ENCODE results near the gene TSPAN3.

The TSPAN3 gene

GRCh38 chr15:77057685-77058084 is 13.2 kb downstream of the TSPAN3 start:
- in situ Hi-C loops (cut with MboI; ENCODE audit: low sequenced_read_pairs) = no loop called here

DNA sequence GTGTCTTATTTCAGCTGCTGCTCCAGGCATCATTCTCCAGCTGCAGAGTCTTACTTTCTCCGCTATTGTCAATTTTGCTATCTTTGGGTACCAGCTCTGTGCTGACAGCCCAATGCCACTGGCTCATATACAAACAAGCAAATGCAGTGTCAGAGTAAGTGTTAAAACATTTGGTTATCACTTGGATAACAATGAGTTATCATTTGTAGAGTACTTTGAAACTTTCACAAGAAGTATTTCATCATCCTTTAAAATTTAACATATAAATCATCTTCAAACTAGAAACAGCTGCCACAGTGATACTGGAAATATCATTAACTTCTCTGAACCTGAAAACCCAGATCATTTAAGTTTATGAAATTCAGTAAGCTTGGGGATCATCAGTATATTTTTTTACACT is 13.8 kb downstream of the TSPAN3 start:
- in situ Hi-C loops (cut with MboI; ENCODE audit: low sequenced_read_pairs) = no loop called here

- in situ Hi-C loops (cut with MboI; ENCODE audit: low sequenced_read_pairs) = no loop called here
Measured at GRCh38 chr15:77053709-77054108, 17.2 kb downstream of the TSPAN3 start.

- in situ Hi-C loops (cut with MboI; ENCODE audit: low sequenced_read_pairs) = no loop called here
Measured at GRCh38 chr15:77052556-77052955, 18.4 kb downstream of the TSPAN3 start.

- in situ Hi-C loops (cut with MboI; ENCODE audit: low sequenced_read_pairs) = no loop called here
Measured at GRCh38 chr15:77048135-77048876, 22.6 kb downstream of the TSPAN3 start.

GRCh38 chr15:77046704-77047412 is 24.1 kb downstream of the TSPAN3 start:
- in situ Hi-C loops (cut with MboI; ENCODE audit: low sequenced_read_pairs) = no loop called here

DNA sequence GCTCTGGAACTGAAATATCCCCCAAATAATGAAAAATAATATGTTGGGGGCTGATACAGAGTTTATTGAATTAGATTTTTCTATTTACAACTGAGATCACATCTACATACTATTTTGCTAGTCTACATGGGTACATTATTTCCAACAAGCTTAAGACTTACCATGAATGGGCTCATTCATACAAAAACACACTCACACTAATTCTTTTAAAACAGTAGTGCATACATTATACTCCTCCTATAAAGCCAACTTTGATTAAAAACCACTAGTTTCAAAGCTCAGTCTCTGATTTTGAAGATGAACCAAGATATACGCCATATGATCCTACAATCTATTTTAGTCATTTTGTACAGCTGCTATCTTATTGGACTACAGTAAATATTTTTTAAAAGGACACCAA is 24.9 kb downstream of the TSPAN3 start:
- in situ Hi-C loops (cut with MboI; ENCODE audit: low sequenced_read_pairs) = no loop called here

- in situ Hi-C loops (cut with MboI; ENCODE audit: low sequenced_read_pairs) = no loop called here
Measured at GRCh38 chr15:77044228-77045042, 26.5 kb downstream of the TSPAN3 start.

- in situ Hi-C loops (cut with MboI; ENCODE audit: low sequenced_read_pairs) = no loop called here
Measured at GRCh38 chr15:77042955-77043920, 27.7 kb downstream of the TSPAN3 start.

- in situ Hi-C loops (cut with MboI; ENCODE audit: low sequenced_read_pairs) = no loop called here
Measured at GRCh38 chr15:77042245-77042919, 28.5 kb downstream of the TSPAN3 start.

DNA sequence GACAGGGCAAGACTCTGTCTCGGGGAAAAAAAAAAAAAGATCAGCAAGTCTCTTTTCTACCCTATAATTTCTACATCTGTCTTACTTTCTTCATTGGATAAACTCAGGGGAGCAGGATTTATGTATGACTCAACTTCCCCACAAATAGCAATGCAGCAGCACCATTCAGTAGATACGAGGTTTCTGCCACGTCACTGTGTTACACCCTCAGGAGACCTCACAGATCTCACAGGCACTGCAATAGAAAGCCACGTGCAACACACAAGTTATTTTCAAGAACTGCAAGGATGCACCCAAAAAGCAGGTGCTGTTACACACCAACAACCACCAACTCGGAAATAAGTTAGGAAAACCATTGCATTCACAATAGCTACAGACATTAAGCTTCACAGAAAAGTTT is 30.2 kb downstream of the TSPAN3 start:
- in situ Hi-C loops (cut with MboI; ENCODE audit: low sequenced_read_pairs) = no loop called here

DNA sequence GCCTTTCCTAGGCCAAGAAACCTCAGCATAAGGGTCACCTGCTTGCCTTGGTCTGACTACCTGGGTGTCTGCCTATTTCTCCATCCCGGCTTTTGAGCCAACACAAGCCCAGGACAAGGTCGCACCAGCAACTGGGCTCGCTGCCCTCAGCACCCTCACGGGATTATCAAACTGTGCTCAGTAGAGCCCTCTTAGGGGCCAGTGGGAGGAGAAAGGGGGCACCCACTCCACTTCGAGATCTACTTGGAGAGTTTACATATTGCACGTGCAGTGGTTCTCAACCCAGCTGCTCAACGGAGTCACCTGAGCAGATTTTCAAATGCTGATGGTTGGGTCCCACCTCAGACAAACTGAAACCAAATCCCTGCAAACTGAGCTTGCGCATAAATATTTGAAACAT is 31.1 kb downstream of the TSPAN3 start:
- in situ Hi-C loops (cut with MboI; ENCODE audit: low sequenced_read_pairs) = no loop called here

- in situ Hi-C loops (cut with MboI; ENCODE audit: low sequenced_read_pairs) = no loop called here
Measured at GRCh38 chr15:77039217-77039533, 31.7 kb downstream of the TSPAN3 start.

DNA sequence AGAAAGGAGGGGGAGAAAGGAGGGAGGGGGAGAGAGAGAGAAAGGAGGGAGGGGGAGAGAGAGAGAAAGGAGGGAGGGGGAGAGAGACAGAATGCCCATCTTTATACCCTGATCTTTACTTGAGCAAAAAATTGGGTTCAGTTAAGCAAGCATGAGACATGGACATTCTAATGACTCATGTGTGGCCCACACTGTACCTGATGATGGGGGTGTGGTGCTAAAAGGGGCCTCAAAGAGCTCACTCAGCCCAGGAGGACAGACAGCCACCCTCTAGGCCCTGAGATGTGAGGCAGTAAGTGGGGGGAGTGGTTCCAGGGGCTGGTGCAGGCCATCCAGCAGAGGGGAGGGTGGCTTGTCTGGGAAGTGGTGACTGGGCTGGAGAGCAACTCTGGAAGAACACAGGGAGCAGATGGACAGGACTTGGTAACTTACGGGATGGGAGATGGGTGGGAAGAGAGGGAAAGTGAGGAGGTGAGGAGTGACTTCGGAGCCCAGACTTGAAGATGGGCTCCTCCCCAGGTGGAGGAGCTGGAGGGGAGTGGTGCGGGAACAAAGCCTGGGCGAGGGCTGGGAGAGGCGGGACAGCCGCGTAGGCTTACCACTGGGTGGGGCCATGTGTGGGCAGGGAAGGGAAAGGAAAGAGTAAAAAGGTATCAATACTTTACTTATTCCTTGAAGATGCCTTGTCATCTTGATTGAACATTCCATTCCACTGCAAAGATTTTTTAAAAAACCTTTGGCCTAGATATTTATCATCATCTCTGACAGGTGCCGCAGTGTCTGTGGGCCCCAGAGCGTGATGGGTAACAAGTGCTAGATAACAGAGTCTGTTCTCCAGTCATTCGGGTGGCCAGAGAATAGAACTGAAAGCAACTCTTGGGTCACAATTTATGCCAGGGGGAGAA is 32.3 kb downstream of the TSPAN3 start:
- in situ Hi-C loops (cut with MboI; ENCODE audit: low sequenced_read_pairs) = no loop called here

- in situ Hi-C loops (cut with MboI; ENCODE audit: low sequenced_read_pairs) = no loop called here
Measured at GRCh38 chr15:77037388-77038209, 33.3 kb downstream of the TSPAN3 start.

DNA sequence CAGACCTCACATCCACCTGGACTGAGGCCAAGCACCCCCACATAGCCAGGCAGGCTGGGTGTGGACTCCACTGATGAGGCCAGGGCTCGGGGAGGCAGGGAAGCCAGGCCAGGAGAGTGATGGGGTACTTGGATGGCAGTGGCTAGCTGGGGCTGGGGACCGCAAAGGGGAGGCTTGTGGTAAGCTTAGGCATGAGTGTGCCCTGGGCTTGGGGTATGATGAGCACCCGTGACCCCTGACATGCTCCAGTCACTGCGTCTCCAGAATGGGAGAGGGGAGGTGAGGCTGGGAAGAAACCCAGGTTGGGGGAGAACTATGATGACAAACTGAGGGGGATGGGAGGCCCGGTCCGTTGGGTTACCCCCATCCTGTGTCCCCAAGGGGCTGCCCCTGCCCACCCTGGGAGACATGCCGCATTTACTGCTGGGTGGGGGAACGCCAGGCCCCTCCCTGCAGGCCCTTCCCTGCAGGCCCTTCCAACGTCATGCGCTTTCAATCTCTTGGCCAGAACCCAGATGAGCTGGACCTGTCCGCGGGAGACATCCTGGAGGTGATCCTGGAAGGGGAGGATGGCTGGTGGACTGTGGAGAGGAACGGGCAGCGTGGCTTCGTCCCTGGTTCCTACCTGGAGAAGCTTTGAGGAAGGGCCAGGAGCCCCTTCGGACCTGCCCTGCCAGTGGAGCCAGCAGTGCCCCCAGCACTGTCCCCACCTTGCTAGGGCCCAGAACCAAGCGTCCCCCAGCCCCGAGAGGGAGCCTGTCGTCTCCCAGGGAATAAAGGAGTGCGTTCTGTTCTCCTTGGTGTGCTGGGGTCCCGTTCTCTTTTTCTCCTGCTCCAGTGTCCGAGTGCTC is 34.1 kb downstream of the TSPAN3 start:
- in situ Hi-C loops (cut with MboI; ENCODE audit: low sequenced_read_pairs) = no loop called here

DNA sequence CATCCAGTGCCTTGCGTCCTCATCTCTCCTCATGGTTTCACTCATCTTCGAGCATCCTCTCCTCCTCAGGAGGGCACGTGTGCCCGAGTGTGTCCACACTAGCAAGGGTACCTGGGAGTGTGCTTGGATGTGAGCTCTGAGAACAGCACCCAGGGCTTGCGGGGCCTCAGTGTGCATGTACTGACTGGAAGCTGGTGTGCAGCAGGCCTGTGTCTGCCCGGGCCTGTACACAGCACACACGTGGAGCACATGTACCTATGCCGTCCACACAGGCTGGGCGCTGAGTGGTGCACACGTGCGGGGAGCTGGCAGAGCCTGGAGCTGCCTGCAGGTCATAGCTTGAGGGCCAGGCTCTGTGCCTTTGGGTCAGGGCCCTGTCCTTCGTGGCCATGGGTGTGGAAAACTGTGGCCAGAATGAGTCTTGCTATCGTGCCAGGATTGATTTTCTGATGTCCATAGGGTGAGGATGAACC is 34.9 kb downstream of the TSPAN3 start:
- in situ Hi-C loops (cut with MboI; ENCODE audit: low sequenced_read_pairs) = no loop called here
